ENCODE data around the gene SRPX. TPM values are rescaled to one million over a fixed set of nuclear protein-coding genes. Genes with fewer than 3 reads are reported as not detected.

Gene SRPX
- total and polyA plus RNA-seq, 8 donors: 8.9 to 70.7 (median 34.6) TPM

- Histone ChIP-seq H3K4me1 (no peaks in the 10 kb centered on the region), H3K4me3 (no peak overlapping the region), H3K27me3 (no peaks in the 10 kb centered on the region), H3K27ac (no peak overlapping the region), H3K36me3 (no peaks in the 10 kb centered on the region), H3K9me3 (no peaks in the 10 kb centered on the region)
- TF ChIP-seq EP300 (IDR thresholded peaks at IDR 0.05): no peak
- no peak for TF ChIP-seq POLR2AphosphoS5 (IDR thresholded peaks at IDR 0.05)
- no peak for TF ChIP-seq CTCF (IDR thresholded peaks at IDR 0.05)
- no peak for TF ChIP-seq POLR2A (IDR thresholded peaks at IDR 0.05)
- no peak for DNase-seq
- 63 to 73% (median 67%) methylated on average over 2 to 4 of the region's 4 CpGs for WGBS, 5 donors
- intact Hi-C loops (cut with DNase I; ENCODE audit: low total_unique reads): no loop called here
Measured at GRCh38 chrX:38211891-38212635, 8.6 kb downstream of the SRPX start.

- intact Hi-C loops (cut with DNase I; ENCODE audit: low total_unique reads): no loop called here
- no peaks in the 10 kb centered on the region for H3K36me3 ChIP-seq
- WGBS, 5 donors: 63 to 87% (median 70%) methylated on average over 3 of the region's 3 CpGs
- no peak overlapping the region for H3K4me3 ChIP-seq
- no peak overlapping the region for H3K27ac ChIP-seq
- DNase-seq: no peak
- TF ChIP-seq CTCF (IDR thresholded peaks at IDR 0.05): no peak
- TF ChIP-seq POLR2A (IDR thresholded peaks at IDR 0.05): no peak
- no peak for TF ChIP-seq EP300 (IDR thresholded peaks at IDR 0.05)
- no peak for TF ChIP-seq POLR2AphosphoS5 (IDR thresholded peaks at IDR 0.05)
- H3K27me3 ChIP-seq: no peaks in the 10 kb centered on the region
- H3K9me3 ChIP-seq: peaks cover 0 to 7% (median 0%) of the 10 kb centered on the region in 4 donors
- H3K4me1 ChIP-seq: no peaks in the 10 kb centered on the region
Measured at GRCh38 chrX:38206542-38206941, 14.1 kb downstream of the SRPX start.

- TF ChIP-seq EP300 (IDR thresholded peaks at IDR 0.05) (no peak), CTCF (IDR thresholded peaks at IDR 0.05) (no peak), POLR2A (IDR thresholded peaks at IDR 0.05) (no peak), POLR2AphosphoS5 (IDR thresholded peaks at IDR 0.05) (no peak)
- DNase-seq: no peak
- intact Hi-C loops (cut with DNase I; ENCODE audit: low total_unique reads): no loop called here
- Histone ChIP-seq H3K27me3 (no peaks in the 10 kb centered on the region), H3K36me3 (no peaks in the 10 kb centered on the region), H3K4me3 (no peak overlapping the region), H3K27ac (no peak overlapping the region), H3K4me1 (no peaks in the 10 kb centered on the region), H3K9me3 (peaks cover 0 to 7% (median 0%) of the 10 kb centered on the region in 4 donors)
- 64 to 74% (median 67%) methylated on average over 5 of the region's 5 CpGs for WGBS, 5 donors
Measured at GRCh38 chrX:38206036-38206435, 14.6 kb downstream of the SRPX start.

DNA sequence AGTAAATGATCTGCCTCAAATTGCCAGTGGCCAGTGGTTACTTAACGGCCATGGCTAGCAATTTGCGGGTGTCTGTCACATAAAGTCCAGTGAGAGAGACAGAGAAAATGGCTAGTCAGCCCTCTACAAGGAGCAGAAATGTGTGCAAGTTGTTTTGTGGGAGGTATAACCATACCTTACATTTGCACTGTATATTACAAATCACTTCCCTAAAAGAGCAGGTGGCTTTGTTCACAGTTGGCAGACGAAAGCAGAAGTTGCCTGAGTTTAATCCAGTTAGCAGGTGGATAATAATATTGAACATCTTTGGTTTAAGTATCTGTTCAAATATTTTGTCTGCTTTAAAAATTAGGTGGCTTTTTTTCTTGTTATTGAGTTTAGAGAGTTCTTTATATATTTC is 15.6 kb downstream of the SRPX start:
- H3K4me1 ChIP-seq: no peaks in the 10 kb centered on the region
- no peak for TF ChIP-seq EP300 (IDR thresholded peaks at IDR 0.05)
- no peak for TF ChIP-seq CTCF (IDR thresholded peaks at IDR 0.05)
- no peak for TF ChIP-seq POLR2A (IDR thresholded peaks at IDR 0.05)
- no peak for TF ChIP-seq POLR2AphosphoS5 (IDR thresholded peaks at IDR 0.05)
- intact Hi-C loops (cut with DNase I; ENCODE audit: low total_unique reads): no loop called here
- no peaks in the 10 kb centered on the region for H3K36me3 ChIP-seq
- peaks cover 0 to 7% (median 0%) of the 10 kb centered on the region in 4 donors for H3K9me3 ChIP-seq
- H3K27ac ChIP-seq: no peak overlapping the region
- DNase-seq: no peak
- H3K27me3 ChIP-seq: no peaks in the 10 kb centered on the region
- 72 to 81% (median 79%) methylated on average over 3 of the region's 3 CpGs for WGBS, 5 donors
- H3K4me3 ChIP-seq: no peak overlapping the region

All from stomach (tissue), 9 donors.